HG03159 (cell line): ENCODE results near the gene MATR3.
"Not testable (repeated sequence)": the region's sequence is repeated elsewhere in the genome, so short reads cannot be mapped to it uniquely, and the experiment has no call there.

Experiments
- ATAC-seq: cut with Tn5 transposase; IDR thresholded peaks from one replicate; pipeline ENCODE4 v1.9.1; 2021; ENCODE audit warnings: mild to moderate bottlenecking, moderate library complexity; ENCODE audit not compliant: unreplicated experiment

The MATR3 gene

GRCh38 chr5:139296862-139297326 lies 3.4 kb downstream of the MATR3 start:
- no peak for ATAC-seq

- no peak for ATAC-seq
Measured at GRCh38 chr5:139297439-139298133, 4.0 kb downstream of the MATR3 start.

- no peak for ATAC-seq
Measured at GRCh38 chr5:139298242-139298641, 4.7 kb downstream of the MATR3 start.

- no peak for ATAC-seq
Measured at GRCh38 chr5:139299486-139299885, 5.9 kb downstream of the MATR3 start.

GRCh38 chr5:139301808-139302499 lies 8.4 kb downstream of the MATR3 start:
- ATAC-seq = no peak

GRCh38 chr5:139304391-139305324 lies 11.1 kb downstream of the MATR3 start:
- ATAC-seq = no peak

- ATAC-seq = no peak
Measured at GRCh38 chr5:139306197-139306596, 12.7 kb downstream of the MATR3 start.

GRCh38 chr5:139306628-139307379 lies 13.3 kb downstream of the MATR3 start:
- ATAC-seq = no peak

- ATAC-seq = no peak
Measured at GRCh38 chr5:139308797-139309196, 15.3 kb downstream of the MATR3 start.

- ATAC-seq = not testable (repeated sequence)
Measured at GRCh38 chr5:139310715-139311186, 17.2 kb downstream of the MATR3 start.

GRCh38 chr5:139312075-139312474 lies 18.5 kb downstream of the MATR3 start:
- no peak for ATAC-seq

GRCh38 chr5:139314276-139314675 lies 20.7 kb downstream of the MATR3 start:
- ATAC-seq = no peak

- ATAC-seq = no peak
Measured at GRCh38 chr5:139315056-139315615, 21.6 kb downstream of the MATR3 start.

GRCh38 chr5:139335811-139336210 lies 42.3 kb downstream of the MATR3 start:
- no peak for ATAC-seq

- no peak for ATAC-seq
Measured at GRCh38 chr5:139340051-139340450, 46.5 kb downstream of the MATR3 start.

GRCh38 chr5:139341187-139341688 lies 47.7 kb downstream of the MATR3 start:
- no peak for ATAC-seq

- ATAC-seq = peak; percentile 85
Measured at GRCh38 chr5:139341689-139342422, 48.3 kb downstream of the MATR3 start, which contains the start of gene PAIP2. PAIP2 (plus strand) TSS chr5:139341854; CDS start chr5:139363785, 21,931 bp downstream.

- peak; percentile 43 for ATAC-seq
Measured at GRCh38 chr5:139342423-139342723, 48.8 kb downstream of the MATR3 start.

GRCh38 chr5:139343476-139343875 lies 49.9 kb downstream of the MATR3 start:
- ATAC-seq = no peak
